GM03348 (cell line): Measurements from ENCODE around the gene ERFL.
"Not testable (repeated sequence)": the region's sequence is repeated elsewhere in the genome, so short reads cannot be mapped to it uniquely, and the experiment has no call there.

Source experiments
- DNase-seq: peaks from one replicate; pipeline ENCODE4 v3.0.0; 2012; ENCODE audit warnings: low spot score

Gene ERFL

DNA sequence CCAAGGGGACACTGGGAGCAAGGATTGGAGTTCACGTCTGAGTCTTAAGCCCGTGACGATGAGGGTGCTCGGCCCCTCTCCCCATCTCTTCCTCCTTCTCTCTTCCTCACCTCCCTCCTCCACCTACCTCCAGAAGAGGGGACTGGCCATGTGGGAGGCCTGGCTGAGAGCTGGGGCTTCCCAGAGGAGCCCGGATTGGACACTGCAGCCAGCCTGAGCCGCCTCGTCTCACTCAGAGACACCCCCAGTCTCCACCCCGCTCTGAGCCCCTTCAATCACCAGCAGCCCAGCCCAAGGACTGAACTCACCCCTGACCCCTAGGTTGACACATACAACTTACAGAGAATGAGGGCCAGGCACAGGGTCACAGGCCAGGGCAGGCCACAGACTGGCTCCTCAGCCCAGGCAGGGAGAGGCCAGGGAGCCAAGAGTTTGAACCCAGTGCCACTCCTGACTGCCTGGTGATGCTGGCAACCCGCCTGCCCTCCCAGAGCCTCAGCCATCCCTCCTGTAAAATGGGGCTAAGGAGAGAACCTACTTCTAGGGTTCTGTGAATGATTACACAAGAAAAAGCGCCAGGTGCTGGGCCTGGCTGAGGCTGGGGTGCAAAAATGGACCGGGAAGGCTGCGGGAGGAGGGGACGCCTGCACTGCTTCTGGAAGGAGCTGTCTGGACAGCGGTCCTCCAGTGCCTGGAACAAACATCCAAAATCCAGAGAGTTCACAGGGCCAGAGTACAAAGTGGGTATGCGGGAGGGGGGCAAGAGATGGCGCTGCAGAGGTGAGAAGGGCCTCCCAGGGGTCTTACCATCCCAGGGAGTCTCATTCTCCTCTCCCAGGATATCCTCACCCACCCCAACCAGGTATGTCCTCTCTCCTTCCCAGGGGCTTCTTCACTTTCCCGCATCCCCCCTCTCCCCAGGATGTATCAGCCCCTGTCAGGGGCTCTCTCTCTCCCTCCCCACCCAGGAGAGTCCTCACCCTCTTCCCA is 50.0 kb downstream of the ERFL start:
- no peak for DNase-seq

DNA sequence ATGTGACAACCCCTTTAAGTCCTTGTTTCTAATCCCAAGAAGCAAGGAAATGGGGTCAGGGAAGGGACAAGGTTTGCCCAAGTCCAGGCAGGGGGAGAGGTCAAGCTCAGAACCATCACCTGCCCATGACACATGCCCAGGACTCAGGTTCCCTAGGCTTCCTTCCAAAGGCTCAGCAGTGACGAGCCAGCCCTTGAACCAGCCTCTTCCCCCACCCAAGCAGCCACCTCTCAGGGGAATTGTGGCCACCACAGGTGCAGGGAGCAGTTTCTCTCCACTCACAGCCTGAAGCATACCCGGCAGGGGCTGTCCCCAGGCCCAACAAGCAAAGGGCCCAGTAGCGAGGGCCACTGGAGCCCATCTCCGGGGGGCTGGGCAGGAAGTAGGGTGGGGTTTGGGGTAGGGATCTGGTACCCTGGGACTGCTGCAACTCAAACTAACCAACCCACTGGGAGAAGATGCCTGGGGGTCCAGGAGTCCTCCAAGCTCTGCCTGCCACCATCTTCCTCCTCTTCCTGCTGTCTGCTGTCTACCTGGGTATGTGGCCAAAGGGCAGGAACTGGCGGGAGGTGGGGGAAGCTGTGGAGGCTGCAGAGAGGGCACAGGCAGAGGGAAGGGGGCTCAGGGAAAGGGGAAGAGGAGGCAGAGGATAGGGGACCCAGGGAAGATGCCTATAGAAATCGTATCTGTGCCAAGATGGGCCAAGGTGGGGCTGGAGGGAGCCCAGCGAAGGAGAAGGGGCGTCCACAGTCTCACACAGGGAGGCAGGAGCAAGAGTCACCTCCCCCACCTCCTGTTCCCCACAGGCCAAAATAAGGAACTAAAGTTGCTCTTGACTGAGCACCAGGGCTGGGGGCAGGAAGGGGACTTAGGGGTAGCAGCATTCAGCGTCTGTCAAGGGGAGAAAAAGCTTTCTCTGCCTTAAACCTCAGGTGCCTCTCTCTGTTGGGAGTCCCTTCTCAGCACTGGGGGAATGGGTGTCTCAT is 51.1 kb downstream of the ERFL start, which contains the start of gene CD79A:
CD79A (plus strand) TSS at position 433 of the 986 bp plus-strand sequence; CDS start at position 459, 26 bp downstream.
- DNase-seq: no peak

DNA sequence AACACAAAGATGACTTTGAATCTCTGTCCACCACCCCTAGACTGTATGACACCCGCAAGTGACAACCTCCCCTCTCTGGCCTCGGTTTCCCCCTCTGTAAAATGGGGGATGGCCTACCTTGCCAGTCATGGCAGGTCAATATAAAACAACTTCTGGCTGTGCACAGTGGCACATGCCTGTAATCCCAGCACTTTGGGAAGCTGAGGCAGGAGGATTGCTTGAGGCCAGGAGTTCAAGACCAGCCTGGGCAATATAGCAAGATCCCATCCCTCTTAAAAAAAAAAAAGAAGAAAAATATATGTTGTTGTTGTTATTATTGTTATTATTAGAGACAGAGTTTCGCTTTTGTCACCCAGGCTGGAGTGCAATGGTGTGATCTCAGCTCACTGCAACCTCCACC is 52.3 kb downstream of the ERFL start:
- not testable (repeated sequence) for DNase-seq

DNA sequence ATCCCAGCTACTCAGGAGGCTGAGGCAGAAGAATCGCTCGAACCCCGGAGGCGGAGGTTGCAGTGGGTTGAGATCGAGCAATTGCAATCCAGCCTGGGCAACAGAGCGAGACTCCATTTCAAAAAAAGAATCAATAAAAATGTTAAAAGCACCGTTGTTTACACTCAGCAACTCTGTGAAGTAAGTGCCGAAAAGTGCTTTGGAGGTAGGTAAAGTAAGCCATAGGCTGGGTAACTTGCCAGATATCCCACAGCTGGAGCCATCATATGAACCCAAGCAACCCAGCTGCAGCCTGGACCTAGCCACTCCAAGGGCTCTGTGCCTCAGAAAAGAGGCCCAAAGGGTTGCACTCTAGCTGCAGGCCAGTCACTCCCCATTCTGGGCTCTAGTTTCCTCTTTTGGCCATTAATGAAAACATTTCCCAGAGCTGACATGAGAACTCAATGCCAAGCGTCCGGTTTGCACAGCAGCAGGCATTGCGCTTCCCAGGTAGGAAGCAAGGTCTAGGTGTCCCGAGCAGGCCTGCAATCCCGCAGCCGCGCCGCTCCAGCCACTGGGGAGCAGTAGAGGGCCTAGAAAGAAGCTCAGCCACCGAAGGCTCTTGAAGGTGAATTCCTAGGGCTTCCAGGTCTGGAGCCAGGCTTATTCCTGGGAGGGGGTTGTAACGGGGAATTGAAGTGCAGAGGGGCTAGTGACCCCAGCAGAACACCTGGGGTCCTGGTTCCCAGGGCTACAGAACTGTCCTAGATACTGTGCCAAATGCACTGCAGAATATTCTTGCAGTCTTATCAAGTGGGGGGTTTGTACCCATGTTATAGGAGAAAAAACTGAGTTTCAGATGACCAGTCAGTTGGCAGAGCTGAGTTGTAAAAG is 55.2 kb downstream of the ERFL start:
- peak; percentile 62 for DNase-seq

DNA sequence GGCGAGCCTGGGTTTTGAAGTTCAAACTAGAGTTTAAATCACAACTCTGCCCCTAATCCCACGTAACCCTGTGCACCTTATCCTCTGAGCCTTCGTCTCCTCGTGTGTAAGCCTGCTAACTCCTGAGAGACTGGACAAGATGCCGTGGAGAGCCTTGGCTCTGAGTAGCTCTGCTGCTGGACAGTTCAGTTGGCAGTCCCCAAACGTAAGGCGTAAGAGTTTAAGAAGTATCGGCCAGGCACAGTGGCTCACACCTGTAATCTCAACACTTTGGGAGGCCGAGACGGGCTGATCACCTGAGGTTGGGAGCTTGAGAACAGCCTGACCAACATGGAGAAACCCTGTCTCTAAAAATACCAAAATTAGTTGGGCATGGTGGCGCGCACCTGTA is 55.9 kb downstream of the ERFL start:
- no peak for DNase-seq

DNA sequence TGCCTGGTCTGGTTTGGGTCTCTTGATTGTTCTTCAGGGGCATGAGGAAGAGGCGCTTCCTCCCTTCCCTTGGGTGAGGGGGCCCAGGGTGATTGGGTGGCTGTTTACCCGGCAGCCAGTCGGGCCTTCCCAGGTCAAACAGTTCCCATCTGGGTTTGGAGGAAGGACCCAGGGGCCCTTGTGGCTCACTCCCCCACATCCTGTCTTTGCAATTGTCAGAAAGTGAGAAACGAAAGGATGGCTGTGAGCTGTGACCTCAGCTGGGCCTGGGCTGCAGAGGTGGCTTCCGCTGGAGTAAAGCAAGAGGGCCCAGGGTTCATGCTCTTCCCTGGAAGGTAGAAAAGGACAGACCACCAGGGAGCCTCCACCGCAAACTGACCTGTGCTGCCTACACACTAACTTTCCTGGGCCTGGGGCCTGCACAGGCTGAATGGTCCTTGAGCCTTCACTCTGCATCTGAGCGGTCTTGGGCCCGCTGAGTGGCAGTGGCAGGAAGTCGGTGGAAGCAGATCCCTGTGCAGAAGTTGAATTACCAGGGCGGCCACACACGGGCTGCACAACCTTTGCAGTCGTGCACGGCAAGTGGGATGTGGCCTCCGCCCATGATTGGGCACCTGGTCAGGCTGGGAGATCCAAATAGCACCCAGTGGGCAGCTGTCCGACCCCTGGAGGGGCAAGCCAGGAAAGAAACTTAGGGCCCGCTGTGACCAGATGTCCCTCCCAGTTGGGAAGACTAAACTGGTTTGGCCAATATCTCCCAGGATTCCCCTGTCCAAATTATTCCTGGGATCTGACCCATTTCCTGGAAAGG is 56.5 kb downstream of the ERFL start:
- DNase-seq: no peak

DNA sequence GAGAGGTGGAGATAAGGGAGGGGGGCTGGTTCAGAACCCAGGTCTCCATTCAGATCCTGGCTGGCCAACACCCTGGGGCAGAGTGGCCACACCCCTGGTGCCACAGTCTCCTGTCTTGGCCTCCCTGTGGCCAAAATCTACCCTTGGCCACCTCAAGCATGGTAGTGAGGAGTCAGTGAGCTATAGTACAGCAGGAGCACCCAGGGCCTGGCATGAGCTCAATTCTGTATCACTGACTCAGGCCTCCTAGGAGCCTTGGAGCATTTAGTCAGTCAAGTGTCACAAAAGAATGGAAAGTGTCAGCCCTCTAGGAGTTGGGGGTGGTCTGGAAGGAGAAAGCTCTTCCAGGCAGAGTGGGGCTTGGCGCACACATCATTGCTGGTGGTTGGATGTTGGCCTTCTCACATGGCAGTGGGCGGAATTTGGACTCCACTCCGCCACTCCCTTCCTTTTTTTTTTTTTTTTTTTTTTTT is 57.8 kb downstream of the ERFL start:
- DNase-seq: peak; percentile 46

DNA sequence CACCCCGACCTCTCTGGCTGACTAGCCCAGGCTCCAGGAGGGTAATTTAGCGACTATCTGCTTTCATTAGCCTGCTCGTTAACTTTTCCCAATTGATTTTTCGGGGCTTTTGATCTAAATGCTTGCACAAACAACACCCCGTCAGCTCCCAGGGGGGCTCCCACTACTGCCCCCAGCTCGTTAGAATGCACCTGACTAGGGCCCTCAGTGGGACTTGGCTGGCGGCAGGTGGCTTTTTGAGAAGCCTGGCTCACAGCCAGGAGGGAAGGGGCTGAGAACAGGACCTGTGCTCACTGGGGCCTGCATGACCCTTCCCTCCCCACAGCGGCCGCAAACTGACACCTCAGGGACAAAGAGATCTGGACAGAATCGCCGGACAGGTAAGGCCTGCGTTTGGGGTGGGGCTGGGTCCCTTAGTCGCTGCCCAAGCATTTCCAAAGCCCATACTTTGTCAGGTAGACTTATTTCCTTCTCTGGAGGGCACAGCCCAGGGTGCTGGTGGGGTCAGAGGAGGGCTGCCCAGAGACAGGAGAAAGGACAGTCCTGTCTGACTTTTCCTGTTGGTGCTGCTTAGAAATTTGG is 58.8 kb downstream of the ERFL start:
- no peak for DNase-seq

DNA sequence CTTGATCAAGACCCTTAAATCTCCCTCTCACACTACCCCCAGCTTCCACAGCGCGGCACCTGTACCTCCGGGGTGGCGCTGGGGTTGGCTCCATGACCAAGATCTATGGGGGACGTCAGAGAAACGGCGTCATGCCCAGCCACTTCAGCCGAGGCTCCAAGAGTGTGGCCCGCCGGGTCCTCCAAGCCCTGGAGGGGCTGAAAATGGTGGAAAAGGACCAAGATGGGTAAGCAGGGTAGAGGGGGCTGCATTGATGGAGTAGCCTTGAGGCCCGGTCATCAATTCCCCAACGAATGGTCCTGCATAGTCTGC is 59.3 kb downstream of the ERFL start:
- no peak for DNase-seq

DNA sequence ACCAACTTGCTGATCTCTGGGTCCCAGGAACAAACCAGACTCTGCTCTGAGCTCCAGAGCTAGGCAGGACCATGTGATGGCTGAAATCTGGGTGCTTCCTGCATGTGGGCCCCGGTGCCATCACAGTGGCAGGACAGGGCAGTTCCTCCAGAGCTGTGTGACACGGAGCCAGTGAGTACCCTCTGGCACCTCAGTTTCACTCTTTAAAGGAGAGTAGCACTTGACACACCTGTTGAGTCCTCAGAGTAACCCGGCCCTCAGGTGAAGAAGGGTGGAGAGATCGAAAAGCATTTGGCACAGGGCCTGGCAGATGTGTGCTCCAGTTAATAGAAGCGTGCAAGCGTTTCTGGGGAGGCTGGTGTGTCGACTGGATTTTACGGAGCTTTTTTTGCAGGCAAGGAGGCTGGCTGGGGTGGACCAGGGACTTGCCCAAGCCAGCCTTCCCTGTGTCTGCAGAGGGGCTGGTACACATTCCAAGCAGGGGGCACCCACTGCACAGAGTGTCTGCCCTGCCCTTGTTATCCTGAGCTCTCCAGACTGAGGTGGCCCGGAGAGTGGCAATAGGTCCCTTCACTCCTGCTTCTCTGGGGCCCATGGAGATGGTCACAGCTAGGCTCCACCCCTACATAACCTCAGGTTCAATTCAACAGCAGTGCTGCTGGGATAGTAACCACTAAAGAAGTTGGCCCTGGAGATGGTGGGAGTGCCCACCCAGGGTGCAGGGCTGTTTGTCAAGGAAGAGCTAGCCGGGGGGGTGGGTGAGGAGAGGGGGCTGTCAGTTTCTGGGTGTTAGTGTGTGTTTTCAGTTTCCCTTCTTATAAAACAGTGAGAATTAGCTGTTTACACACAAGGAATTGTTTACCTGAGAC is 59.9 kb downstream of the ERFL start:
- no peak for DNase-seq

DNA sequence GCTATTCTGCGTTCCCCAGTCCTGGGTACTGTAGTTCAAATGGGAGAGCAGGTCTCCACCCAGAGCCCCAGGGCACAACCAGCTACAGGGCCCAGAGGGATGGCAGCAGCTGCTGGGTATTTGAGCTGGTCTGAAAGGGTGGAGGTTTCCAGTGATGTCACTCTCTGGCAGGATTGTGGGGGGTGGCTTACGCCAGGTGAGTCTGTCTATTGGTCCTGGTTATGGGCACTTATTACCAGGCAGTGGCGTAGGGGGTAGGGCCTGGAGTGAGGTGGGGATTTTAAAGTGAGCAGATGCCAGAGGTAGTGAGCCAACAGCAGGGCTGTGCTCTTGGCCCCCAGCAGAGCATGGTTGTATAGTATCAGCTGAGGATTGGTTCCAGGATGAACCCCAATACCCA is 62.0 kb downstream of the ERFL start:
- DNase-seq: no peak

DNA sequence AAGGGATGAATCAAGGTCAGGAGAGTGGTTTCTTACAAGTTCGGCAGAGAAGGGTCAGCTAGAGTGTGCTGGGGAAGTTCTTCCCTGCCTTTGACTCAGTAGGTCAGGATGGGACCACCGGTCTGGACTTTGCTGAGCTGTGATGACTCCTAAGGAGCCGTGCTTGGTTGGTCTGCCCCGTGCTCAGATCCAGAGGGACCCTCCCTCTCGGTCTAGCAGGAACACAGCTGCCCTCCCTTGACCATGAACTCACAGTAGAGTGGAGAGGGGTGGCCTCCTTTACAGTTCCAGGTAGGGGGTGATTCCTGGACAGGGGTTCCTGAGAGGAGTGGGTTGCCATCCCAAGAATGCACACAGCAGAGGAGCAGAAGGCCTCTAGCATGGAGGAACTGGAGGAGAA is 63.9 kb downstream of the ERFL start:
- DNase-seq: no peak

DNA sequence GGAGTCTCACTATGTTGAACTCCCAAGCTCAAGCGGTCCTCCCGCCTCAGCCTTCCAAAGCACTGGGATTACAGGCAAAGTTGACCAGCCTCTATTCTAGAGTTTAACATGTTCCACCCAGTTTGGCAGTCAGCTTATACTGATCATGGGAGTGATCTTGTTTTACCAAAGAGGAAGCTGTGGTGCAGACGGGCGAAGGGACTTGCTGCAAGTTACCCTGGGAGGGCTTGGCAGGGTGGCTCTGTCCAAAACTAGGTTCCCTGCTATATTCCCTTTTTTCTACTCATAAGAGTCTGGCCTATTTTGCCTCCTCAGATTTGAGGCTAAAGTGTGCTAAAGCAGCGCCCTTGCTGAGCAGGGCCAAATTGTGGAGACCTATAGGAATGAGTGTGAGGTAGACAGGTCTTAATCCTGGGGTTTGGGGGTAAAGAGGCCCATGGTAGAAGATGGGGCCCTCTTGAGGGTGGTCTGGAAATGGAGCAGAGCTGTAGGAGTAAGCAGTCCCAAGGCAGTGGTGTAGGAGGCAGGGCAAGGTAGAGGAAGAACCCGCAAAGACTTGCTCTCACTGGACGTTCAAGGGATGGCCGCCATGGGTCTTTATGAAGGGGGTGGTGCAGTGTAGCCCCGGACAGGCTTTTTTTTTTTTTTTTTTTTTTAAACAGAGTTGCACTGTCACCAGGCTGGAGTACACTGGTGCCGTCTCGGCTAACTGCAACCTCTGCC is 64.9 kb downstream of the ERFL start:
- no peak for DNase-seq

DNA sequence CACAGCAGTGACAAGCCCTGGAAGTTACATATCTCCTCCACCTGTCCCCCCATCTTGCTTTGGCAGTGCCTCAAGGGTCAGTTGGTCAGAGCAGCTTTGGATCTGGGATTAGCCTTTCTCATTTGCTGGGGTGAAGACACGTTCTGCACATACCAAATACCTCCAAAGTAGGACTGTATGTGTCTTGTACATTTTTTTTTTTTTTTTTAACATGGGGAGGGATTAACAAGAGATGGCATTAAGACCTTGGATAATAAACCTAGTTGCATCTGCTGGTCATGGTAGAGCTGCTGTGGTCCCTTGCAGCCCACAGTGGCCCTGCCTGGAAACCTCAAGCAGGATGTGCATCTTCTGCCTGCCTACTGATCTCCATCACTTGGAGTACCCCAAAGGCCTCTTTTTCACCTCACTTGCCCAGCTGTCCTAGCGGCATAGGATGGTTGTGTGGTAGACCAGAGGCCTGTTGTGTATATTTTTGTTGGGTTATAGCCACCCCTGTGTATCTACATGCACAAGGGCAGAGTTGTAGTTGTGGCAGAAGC is 65.7 kb downstream of the ERFL start:
- DNase-seq: no peak

DNA sequence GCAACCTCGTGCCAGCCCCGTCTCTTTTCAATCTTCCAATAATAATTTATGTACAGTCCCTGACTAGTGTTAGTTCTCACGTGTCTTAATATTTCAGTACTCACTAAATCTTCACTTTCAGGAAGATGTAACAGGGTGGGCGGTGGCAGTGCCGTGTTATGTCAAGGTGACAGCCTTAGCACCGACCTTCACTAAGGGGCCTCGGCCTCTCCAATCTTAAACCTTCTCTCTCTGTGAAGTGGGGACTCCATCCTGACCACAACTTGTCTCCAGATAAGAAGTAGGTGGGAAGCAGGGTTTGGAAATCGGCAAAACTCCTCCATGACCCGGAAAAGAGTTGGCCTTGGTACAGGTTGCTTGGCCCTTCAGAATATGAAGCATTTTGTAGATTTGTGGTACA is 66.4 kb downstream of the ERFL start:
- DNase-seq: no peak

DNA sequence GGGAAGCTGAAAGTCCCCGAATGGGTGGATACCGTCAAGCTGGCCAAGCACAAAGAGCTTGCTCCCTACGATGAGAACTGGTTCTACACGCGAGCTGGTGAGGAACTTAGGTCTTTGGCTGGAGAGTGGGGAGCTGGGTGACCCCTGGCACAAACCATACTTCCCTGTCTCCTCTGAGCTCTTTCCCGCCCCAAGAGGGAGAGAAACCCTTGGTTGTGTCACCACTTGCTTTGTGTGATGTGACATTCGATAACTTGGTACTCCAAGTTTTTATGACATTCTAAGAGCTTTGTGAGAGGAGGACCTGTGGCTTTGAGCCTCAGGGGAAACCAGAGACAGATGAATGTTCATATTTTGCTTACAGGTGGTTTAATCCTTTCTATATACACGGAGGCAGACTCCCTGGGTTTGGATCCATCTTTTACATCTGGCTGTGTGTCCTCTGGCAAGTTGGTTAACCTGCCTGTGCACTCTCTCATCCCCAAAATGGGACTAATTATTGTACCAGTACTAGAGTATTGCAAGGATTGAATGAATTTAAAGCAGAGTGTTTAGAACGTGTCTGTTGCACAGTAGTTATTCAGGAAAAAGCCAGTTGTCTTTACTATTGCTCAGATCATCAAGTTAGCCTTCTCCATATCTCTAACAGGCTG is 67.0 kb downstream of the ERFL start:
- DNase-seq: no peak

DNA sequence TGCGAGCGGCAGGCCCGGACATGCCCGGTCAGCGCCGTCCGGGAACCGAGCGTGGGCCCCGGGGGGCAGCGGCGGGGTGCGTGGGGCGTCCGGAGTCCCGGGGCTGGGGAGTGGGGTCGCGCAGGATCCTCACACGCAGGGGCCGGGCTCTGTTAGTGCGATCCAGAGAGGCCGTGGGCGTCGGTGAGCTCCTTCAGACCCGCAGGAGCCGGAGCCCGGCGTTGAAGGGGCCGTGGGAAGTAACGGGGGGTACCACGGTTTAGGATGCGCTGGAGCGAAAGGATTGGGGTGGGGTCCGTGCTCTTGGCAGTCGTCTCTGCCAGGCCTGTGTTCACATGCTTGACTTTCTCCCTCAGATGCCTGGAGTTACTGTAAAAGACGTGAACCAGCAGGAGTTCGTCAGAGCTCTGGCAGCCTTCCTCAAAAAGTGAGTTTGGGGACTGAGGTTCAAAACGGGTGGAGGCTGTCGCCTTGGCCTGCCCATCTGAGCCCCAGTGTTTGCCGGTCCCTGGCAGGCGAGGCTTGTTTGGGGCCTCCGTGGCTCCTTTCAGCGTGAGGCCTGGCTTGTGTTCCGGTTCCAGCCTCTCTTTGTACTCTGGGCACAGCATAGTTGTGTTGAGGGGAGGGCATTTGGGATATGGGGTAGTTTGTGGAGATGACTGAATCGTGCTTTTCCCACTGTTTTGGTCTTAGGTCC is 67.7 kb downstream of the ERFL start:
- peak; percentile 30 for DNase-seq
